HuH-7.5 (cell line): ENCODE data around the gene TMEM266.

Source experiments
- DNase-seq: peaks from one replicate; pipeline ENCODE4 v3.0.0; 2011; ENCODE audit warnings: low spot score

Gene TMEM266

DNA sequence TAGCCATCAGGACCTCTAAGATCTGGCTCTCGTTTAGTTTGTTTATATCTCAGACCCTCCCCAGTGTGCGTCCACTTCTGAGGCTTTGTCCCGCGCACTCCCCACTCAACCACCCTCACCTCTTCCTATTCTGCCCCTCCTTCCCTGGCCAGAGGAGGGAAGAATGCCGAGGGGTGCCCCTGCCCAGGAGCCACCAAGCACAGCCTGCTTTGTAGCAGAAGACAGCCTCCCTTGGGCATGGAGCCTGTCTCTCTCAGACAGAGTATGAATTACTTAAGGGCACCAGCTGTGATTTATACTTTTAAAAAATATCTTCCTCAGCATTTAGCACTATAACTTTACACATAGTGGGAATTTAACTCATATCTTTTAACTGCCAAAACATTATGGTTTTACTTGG is 6.0 kb downstream of the TMEM266 start:
- DNase-seq, result no peak

DNA sequence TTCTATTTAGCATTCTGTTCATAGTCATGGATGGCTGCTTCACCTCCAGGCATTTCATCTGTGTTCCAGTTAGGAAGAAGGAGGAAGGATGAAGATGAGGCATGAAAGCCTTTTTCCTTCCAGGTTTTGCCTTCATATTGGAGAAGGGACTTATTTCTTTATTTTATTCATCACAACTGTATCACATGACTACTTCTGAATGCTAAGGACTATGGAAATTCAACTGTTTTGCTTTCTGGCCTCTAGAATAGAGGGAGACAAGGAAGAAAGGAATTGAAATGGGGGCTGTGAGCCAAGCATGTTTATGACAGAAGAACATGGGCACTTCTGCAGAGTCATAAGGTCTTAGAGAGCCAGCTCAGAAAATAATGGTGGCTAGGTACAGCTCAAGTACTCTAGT is 10.4 kb downstream of the TMEM266 start:
- DNase-seq, result no peak

DNA sequence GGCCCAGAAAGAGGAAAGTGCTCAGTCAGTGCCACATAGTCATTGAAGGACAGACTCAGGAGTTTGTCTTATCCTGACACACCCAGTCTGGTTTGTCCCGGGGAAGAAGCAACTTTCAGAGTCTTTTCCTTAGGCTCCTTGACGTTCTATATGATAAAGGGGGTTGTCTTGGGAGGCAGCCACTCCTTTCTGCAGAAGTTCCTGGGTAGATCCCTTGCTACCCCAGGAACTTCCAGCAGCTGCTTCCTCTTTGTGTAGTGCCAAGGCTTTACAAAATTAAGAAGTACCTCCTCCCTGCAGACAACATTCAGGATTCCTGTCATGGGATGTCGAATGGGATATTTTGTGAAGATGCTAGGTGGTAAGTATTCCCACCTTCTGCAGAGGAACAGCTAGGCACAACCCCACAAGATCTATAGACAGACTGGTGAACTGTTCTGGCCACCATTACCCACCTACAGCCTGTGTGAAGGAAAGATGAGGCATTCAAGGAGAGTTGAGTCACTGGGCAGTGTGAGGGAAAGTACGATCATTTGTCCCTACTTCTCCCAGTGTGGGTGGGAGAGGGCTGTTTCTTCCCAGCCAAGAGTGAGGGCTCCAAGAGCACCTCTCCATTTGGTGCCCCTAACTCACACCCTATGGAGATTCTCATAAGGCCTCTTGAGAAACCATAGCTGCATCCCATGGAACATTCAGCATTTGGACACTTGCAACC is 11.3 kb downstream of the TMEM266 start:
- DNase-seq, result no peak

DNA sequence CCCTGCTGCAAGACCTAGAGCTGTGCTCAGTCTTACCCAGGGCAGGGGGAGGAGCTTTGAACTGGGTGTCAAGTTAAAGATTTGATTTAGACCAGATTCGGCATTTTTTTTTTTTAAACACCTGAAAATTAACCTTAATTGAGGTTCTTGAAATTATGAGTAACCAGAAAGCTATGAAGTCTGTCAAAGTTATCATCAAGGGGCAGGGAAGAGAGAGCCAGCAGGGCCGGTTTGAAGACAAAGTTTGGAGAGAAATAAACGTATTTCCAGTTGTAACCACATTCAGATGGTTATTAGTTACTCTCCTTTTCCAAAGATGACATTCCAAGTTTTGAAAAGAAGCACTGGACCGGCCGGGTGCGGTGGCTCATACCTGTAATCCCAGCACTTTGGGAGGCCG is 12.0 kb downstream of the TMEM266 start:
- no peak for DNase-seq

DNA sequence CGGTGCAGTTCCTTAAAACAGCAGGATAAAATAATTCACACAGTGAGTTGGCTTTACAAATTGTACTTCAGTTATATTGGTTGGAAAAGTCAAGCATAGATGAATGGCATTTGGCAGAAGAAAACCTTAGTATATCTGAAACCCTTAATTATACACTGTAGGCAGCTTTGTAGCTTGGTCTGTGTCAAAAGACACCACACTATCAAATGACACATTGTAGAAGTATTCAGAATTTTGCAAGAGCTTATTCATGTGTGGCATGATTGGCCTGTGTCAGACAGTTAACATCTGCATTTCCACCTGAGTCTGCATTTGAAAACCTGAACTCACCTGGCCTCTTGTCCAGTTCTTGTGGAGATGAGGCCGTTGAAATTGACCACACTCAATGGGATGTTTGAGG is 13.8 kb downstream of the TMEM266 start:
- DNase-seq, result no peak

DNA sequence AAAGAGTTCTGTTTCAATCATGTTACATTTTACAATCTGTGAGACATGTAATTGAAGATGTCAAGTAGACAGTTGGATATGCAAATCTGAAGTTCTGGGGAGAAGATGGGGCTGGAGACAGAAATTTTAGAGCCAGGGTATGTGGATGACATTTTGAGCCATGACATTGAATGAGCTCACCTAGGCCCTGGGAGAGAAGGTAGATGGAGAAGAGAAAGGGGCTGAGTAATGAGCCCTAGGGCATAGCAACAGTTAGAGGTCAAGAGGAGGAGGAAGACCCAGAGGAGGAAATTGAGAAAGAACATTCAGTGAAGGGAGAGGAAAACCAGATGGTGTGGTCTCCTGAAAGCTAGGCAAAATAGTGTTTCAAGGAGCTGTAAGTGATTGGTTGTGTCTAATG is 15.3 kb downstream of the TMEM266 start:
- DNase-seq, result no peak

DNA sequence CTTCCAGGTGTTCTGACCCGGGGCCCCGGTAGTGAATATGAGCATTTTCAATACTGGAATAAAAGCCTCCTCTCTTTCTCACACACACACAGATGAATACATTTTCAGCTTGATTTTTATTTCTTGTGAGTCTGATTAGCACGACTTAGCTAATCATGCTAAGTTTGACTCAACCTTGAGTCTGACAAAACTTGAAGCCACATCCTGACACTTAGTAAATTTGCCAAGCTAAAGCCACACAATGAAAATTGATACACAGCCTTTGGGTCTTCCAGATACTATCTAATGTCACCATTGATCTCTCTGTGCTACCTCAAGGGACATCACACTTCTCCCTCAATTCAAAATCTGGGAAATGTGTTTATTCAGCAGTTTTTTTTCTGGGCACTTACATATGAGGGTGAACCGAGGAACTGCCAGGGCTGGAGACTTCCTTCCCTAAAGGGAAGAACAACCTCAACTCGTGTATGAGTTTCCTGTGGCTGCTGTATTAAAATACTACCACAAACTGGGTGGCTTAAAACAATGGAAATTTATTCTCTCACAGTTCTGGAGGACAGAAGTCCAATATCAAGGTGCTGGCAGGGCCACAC is 18.6 kb downstream of the TMEM266 start:
- DNase-seq, result no peak

DNA sequence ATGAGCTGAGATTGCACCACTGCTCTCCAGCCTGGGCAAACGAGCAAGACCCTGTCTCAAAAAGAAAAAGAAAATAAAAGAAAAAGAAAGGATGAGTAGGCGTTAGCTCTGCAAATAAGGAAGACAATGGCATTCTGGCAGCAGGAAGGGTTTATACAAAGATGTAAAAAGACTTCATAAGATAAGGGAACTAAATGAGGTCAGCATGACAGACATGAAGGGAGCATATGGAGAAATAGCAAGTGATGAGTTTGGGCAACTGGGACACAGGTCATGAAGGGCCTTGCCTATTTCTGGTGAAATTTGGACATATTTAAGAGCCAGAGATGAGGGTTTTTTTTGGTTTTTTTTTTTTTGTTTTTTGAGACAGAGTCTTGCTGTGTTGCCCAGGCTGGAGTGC is 24.5 kb downstream of the TMEM266 start:
- DNase-seq, result no peak

DNA sequence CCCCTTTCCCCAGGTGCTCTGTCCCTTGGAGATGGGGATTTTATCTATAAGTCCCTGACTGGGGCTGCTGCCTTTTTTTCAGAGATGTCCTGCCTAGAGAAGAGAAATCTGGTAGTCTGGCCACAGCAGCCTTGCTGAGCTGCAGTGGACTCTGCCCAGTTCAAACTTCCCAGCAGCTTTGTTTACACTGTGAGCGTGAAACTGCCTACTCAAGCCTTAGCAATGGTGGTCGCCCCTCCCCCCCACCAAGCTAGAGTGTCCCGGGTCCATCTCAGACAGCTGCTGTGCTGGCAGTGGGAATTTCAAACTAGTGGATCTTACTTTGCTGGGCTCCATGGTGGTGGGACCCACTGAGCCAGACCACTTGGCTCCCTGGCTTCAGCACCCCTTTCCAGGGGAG is 38.9 kb downstream of the TMEM266 start:
- DNase-seq, result no peak

DNA sequence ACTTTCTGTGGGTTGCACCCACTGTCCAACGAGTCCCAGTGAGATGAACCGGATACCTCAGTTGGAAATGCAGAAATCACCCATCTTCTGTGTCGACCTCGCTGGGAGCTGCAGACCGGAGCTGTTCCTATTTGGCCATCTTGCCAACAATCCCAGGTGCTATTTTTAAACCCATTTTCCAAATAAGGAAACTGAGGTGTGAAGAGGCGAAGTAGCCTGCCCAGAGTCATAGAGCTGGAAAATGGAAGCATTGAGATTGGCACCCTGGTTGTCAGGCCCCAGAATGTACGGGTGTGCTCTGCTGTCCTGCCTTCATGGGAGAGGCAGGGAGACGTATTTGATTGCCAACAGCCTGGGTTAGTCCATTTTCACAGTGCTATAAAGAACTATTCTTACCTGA is 39.6 kb downstream of the TMEM266 start:
- no peak for DNase-seq

DNA sequence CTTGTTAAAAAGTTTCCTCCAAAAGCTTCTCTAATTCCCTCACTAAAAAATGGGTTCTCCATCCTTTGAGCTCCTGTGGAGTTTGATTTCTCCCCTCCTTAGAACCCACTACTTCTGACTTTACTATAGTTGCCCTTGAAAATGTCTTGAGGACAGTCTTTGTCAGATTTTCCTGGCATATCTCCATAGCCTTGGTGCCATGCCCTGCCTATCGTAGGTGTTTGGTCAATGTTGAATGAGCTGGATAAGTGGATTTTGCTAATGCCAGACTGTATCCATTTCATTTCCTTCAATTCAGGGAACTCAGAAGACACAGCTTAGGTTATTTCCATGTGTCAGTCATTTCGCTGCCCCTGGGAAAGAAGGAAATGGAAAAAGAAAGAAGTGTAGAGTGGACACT is 40.6 kb downstream of the TMEM266 start:
- no peak for DNase-seq

DNA sequence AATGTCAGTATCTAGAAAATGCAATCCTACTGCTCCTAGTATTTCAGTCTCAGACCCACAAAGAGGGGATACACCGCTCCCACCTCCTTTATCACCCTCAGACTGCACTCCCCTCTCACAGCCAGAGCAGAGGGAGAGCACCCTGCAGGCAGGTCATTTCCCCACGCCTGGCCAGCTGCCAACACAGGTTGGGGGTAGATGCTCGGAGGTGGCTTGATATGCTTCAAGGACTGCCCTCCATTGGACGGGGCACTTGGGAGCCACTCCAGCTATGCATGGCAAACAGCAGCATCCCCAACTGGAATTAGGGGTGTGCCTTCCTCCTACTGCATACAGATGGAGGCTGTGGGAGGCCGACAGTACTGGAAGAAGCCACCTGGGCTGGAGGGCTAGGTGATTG is 41.9 kb downstream of the TMEM266 start:
- DNase-seq, result no peak

DNA sequence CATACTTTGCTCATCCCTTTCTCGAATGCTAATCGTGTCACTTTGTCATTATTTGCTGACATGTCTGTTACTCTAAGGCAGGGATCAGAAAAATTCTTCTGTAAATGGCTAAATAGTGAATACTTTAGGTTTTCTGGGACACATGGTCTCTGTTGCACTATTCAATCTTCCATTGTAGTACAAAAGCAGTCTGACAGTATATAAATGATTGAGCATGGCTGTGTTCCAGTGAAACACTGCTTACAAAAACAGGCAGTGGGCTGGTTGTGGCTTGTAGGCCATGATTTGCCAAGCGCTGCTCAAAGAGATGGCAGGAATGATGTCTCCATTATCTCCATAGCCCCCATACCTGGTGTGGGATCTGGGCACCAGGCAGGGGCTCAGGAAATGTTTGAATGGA is 45.6 kb downstream of the TMEM266 start:
- DNase-seq, result no peak

DNA sequence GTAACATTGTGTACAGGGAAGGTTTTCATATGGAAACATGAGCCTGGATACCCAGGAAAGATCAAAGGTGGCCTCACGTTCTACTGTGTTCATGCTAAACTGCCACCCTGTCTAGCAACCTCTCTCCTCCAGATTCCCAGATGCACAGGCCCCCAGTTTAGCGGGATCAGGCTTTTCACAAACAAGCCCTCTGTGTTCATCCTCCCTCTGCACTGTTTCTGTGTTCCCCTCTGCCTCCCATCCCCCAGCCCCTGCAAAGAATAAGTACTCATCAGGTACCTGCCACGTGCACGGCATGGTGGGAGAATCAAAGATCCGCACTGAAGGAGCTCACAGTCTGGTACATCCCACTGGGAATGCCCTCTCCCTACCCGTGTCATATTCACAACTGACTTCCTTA is 46.1 kb downstream of the TMEM266 start:
- no peak for DNase-seq

DNA sequence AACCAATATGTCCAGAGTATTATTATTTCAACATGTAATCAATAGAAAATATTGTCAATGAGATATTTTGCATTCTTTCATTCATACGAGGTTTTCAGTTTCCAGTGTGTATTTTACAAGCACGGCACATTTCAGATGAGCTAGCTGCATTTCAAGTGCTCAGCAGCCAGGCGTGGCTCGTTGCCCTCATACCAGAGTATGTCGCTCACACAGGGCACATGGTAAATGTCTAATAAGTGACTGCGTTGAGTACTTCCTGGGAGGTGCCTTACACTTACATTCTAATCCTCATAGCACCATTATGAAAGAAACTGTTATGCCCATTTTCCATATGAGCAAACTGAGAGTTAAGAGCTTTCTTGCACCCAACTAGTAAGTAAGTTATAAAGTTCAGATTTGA is 47.4 kb downstream of the TMEM266 start:
- no peak for DNase-seq

DNA sequence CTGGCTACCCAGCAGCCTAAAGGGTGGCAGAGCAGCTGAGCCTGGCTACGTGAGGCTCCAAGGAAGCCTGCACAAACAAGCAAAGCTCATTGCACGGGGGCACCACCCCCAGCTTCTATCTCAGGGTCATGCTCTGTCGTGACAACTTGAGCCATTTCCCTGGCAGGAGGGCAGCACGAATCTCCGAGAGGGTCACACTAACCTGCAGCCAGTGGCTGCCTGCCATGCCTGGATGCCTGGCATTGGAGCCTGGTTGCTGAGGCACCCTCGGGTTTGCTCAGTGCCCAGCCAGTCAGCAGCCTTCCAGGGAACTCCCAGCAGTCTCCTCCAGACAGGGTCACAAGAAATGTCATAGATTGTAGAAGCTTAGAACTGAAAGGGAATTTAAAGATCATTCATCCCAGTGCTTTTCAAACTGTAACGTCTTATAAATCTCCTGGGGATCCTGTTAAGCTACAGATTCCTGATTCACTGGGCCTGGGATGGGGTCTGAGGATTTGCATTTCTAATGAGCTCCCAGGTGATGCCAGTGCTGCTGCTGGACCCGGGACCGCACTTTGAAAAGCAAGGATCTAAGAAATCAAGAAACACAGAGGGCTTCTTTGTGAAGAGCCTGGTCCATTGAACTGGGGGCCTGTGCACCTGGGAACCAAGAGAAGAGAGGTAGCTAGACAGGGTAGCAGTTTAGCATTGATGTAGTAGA is 48.4 kb downstream of the TMEM266 start:
- no peak for DNase-seq

DNA sequence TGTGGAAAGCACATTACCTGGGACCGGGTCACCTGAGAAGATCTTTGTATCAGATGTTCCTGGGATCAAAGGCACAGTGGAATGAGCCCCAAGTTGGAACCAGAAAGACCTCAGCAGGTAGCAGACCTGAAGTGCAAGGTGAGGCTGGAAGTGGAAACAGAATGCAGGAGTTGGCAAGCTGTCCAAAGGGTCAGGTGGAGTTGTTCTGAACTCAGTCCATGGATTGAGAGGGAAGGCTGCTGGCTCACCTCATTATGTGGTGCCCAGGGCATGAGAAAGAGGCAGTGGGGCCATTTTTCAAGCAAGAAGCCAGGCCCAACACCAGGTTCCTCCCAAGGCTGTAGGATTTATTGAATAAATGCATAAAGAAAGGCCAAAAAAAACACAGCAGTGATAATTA is 49.3 kb downstream of the TMEM266 start:
- DNase-seq, result no peak

DNA sequence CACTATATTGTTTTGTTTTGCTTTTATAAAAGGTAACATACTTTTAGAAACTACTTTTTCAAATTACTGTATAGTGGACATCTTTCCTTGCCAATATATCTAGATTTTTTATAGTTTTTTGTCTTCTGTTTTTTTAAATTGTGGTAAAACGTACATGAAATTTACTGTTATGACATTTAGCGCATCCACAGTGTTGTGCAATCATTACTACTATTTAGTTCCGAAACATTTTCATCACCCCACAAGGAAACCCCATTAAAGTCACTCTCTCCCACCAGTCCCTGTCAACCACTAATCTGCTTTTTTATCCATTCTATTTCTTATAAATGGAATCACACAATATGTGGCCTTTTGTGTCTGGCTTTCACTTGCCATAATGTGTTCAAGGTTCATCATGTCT is 54.8 kb downstream of the TMEM266 start:
- no peak for DNase-seq

DNA sequence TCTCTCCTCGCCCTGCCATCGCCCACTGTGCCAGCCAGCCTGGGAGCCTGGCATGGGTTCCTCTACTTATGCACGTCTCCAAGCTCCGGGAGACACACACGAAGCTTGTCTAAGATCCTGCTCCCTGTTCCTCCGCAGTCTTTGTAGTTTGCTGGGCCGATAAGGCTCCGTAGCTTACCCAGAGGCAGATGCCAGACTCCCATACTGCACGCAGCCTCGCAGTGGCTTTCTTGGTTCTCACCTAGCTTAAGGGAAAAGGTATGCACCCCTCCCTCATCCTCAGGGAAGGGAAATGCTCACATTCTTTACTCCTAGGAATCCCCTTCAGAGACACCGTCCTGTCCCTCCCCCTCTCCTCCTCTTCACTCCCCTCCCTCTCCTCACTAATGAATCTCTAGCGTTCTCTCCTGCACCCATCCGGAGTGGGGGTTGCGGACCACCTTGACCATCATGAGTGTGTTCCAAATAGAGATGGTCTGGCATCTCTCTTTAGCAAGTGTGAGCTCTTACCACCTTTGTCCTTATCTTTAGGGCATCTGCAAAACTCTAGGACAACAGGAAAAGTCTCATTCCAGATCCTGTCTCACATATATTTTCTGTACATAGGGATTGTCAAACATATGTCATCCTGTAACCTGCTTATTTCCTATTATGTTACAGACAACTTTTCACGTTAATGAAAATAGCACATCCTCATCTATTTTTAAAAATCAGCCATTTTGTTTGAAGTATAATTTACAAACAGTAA is 56.5 kb downstream of the TMEM266 start:
- DNase-seq, result no peak

DNA sequence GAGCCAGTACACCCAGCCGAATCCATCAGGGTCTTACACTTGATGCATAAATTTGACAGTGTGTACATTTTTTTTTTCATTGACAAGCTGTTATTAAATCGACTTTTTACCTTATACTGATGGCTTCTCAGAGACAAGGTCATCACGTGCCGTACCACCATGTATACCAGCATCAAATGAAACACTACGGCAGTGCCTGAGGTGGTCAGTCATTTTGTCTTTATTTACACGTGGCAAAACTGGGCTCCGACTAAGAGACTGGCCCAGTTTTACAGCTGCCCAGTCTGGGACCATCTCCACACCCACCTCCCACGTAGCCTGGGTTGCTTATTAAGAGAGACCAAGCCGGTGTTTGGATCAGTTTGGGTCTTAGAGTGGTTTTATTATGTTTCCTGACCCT is 57.4 kb downstream of the TMEM266 start:
- no peak for DNase-seq

DNA sequence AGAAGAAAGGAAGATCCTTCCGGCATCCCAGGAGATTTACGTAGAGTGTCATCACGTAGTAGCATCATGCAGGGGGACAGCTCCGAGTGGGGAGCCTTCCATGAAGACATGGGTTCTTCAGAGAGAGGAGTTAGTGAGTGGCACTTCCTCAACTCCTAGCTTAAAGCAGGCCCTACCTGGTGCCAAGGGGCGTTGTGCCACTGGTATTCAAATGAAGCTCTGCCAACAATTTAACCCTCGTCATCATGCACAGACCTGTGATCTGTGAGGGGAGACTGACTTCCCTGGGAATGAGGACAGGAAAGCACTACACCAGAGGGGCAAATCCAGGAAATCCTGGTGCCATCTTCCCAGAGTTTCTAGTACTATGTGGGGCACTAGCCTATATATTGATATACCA is 59.0 kb downstream of the TMEM266 start:
- no peak for DNase-seq

DNA sequence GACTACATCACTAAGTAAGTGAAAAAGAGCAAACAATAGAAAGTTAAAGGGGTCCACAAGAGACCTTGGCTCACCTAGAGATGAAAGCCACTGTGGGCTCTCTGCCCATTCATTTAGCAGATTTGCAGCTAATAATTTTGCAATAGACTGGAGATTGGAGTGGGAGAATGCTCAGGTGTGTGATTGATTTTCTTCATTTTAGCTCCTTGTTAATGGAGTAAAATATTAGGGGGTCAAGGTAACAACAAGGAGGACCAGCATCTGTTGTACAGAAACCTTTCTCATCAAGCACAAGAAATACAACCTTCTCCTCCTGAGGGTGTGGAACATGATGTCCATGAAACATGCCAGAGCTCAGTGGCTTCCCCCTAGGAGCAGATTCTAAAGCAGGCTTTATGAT is 63.2 kb downstream of the TMEM266 start:
- no peak for DNase-seq

DNA sequence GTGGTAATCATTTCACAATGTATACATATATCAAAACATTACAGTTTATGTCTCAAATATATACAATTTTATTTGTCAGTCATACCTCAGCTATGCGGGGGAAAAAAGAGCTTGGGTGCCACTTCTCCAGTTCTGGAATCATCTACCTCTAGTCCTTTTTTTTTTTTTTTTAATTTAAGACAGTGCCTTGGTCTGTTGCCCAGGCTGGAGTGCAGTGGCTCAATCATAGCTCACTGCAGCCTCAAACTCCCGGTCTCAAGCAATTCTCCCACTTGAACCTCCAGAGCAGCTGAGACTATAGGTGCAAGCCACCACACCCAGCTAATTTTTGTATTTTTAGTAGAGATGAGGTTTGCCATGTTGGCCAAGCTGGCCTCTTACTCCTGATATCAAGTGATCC is 67.4 kb downstream of the TMEM266 start:
- DNase-seq, result no peak
